SK-N-SH treated with all-trans-retinoic acid at 6 μM for 48 hours (cell line): ENCODE measurements around the gene MTMR3.

ENCODE experiments used
- ATAC-seq: fragments of 200-7000 bp; cut with Tn5 transposase; 3 replicates; pipeline ENCODE4 v1.9.1; 2020; ENCODE audit warnings: mild to moderate bottlenecking, moderate library complexity
- ARNTL ChIP-seq: fragments of 450-650 bp; formaldehyde crosslinking; IDR thresholded peaks from 2 replicates; pipeline ENCODE4 v1.5.0; 2020; ENCODE audit warnings: low read depth, mild to moderate bottlenecking, moderate library complexity, borderline replicate concordance
- BACH2 ChIP-seq: fragments of 250-450 bp; sonication (Bioruptor Pico); IDR thresholded peaks from 2 replicates; pipeline ENCODE4 v1.9.0; 2021; ENCODE audit warnings: mild to moderate bottlenecking, borderline replicate concordance
- CREB5 ChIP-seq: fragments of 250-450 bp; sonication (Bioruptor Pico); IDR thresholded peaks from 2 replicates; pipeline ENCODE4 v1.5.1; 2020; ENCODE audit warnings: low read depth, mild to moderate bottlenecking, moderate library complexity
- CSDC2 ChIP-seq: fragments of 250-450 bp; sonication (Bioruptor Pico); IDR thresholded peaks from 2 replicates; pipeline ENCODE4 v1.5.0; 2020; ENCODE audit warnings: mild to moderate bottlenecking, moderate library complexity
- ESRRG ChIP-seq: fragments of 250-450 bp; sonication (Bioruptor Pico); IDR thresholded peaks from 2 replicates; pipeline ENCODE4 v1.6.1; 2021; ENCODE audit warnings: mild to moderate bottlenecking
- GLIS3 ChIP-seq: fragments of 250-450 bp; sonication (Bioruptor Pico); IDR thresholded peaks from 2 replicates; pipeline ENCODE4 v1.5.0; 2020; ENCODE audit warnings: mild to moderate bottlenecking, moderate library complexity
- OSR1 ChIP-seq: fragments of 250-450 bp; sonication (Bioruptor Pico); IDR thresholded peaks from 2 replicates; pipeline ENCODE4 v1.8.0; 2022; ENCODE audit warnings: moderate library complexity, mild to moderate bottlenecking, inconsistent platforms
- PATZ1 ChIP-seq: fragments of 250-450 bp; sonication (Bioruptor Pico); IDR thresholded peaks from 2 replicates; pipeline ENCODE4 v1.8.0; 2020; ENCODE audit warnings: mild to moderate bottlenecking, moderate library complexity, borderline replicate concordance
- POU6F1 ChIP-seq: fragments of 250-450 bp; sonication (Bioruptor Pico); IDR thresholded peaks from 2 replicates; pipeline ENCODE4 v1.8.0; 2021; ENCODE audit warnings: low read depth, mild to moderate bottlenecking, moderate library complexity, borderline replicate concordance
- PPARA ChIP-seq: fragments of 250-450 bp; sonication (Bioruptor Pico); IDR thresholded peaks from 2 replicates; pipeline ENCODE4 v1.5.0; 2020; ENCODE audit warnings: mild to moderate bottlenecking, borderline replicate concordance
- RARB ChIP-seq: fragments of 250-450 bp; sonication (Bioruptor Pico); IDR thresholded peaks from 2 replicates; pipeline ENCODE4 v1.8.0; 2021; ENCODE audit warnings: mild to moderate bottlenecking, moderate library complexity
- TCF4 ChIP-seq: fragments of 250-450 bp; sonication (Bioruptor Pico); IDR thresholded peaks from 2 replicates; pipeline ENCODE4 v1.8.0; 2021; ENCODE audit warnings: mild to moderate bottlenecking, moderate library complexity, borderline replicate concordance
- TOX ChIP-seq: fragments of 250-450 bp; sonication (Bioruptor Pico); IDR thresholded peaks from 2 replicates; pipeline ENCODE4 v1.8.0; 2021; ENCODE audit warnings: mild to moderate bottlenecking, moderate library complexity, borderline replicate concordance
- ZFP3 ChIP-seq: fragments of 250-450 bp; sonication (Bioruptor Pico); IDR thresholded peaks from 2 replicates; pipeline ENCODE4 v1.5.0; 2020; ENCODE audit warnings: mild to moderate bottlenecking, moderate library complexity
- ZFP30 ChIP-seq: fragments of 450-650 bp; formaldehyde crosslinking; IDR thresholded peaks from 2 replicates; pipeline ENCODE4 v1.5.0; 2022; ENCODE audit warnings: mild to moderate bottlenecking, moderate library complexity
- ZNF565 ChIP-seq: fragments of 450-650 bp; formaldehyde crosslinking; conservative IDR thresholded peaks from 2 replicates; pipeline ENCODE4 v1.5.0; 2020; ENCODE audit warnings: low read depth, mild to moderate bottlenecking, moderate library complexity
- ZNF70 ChIP-seq: fragments of 450-650 bp; formaldehyde crosslinking; IDR thresholded peaks from 2 replicates; pipeline ENCODE4 v1.5.0; 2020; ENCODE audit warnings: mild to moderate bottlenecking, moderate library complexity
- ZNF8 ChIP-seq: fragments of 450-650 bp; formaldehyde crosslinking; IDR thresholded peaks from 2 replicates; pipeline ENCODE4 v1.5.0; 2020; ENCODE audit warnings: mild to moderate bottlenecking, moderate library complexity
- TF ChIP-seq, protein P1 (sequence below): fragments of 250-450 bp; sonication (Bioruptor Pico); IDR thresholded peaks from 2 replicates; pipeline ENCODE4 v1.5.1; 2021; ENCODE audit warnings: mild to moderate bottlenecking, moderate library complexity

MTMR3 gene

DNA sequence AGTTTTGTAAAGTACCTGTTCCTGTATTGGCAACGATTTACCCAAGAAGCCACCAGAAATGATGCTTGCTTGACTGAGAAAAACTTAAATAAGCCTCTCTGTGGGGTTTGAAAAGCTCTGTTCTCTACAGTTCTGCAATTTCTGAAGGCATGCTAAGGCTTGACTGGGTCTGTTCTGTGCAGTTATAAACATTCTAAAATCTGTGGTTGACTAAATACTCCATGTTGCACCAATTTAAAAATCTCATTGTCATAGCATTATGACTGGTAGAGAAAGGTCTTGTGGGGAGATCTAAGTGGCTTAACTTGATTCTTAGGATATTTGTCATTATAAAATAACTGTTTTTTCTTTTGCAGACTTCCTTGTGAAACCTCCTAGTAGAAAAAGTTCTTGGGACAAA, 73.7 kb downstream of the MTMR3 start:
- no peak for TF ChIP-seq ZNF8
- TF ChIP-seq BACH2 (CRISPR knock-in tag): no peak
- TF ChIP-seq PATZ1 (CRISPR knock-in tag): no peak
- no peak for TF ChIP-seq CREB5 (CRISPR knock-in tag)
- TF ChIP-seq POU6F1 (CRISPR knock-in tag): no peak
- no peak for TF ChIP-seq TOX (CRISPR knock-in tag)
- TF ChIP-seq, protein P1, sequence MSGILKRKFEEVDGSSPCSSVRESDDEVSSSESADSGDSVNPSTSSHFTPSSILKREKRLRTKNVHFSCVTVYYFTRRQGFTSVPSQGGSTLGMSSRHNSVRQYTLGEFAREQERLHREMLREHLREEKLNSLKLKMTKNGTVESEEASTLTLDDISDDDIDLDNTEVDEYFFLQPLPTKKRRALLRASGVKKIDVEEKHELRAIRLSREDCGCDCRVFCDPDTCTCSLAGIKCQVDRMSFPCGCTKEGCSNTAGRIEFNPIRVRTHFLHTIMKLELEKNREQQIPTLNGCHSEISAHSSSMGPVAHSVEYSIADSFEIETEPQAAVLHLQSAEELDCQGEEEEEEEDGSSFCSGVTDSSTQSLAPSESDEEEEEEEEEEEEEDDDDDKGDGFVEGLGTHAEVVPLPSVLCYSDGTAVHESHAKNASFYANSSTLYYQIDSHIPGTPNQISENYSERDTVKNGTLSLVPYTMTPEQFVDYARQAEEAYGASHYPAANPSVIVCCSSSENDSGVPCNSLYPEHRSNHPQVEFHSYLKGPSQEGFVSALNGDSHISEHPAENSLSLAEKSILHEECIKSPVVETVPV (CRISPR knock-in tag): no peak
- TF ChIP-seq ARNTL (CRISPR knock-in tag): no peak
- TF ChIP-seq CSDC2: no peak
- no peak for TF ChIP-seq ZNF565 (CRISPR knock-in tag)
- TF ChIP-seq TCF4: no peak
- TF ChIP-seq ZFP30: no peak
- no peak for ATAC-seq

GRCh38 chr22:29958170-29958569, 75.2 kb downstream of the MTMR3 start:
- TF ChIP-seq GLIS3 (CRISPR knock-in tag): no peak
- no peak for TF ChIP-seq TCF4
- TF ChIP-seq ZFP3 (CRISPR knock-in tag): no peak
- TF ChIP-seq ZNF70 (CRISPR knock-in tag): no peak
- no peak for TF ChIP-seq RARB (CRISPR knock-in tag)
- TF ChIP-seq PATZ1 (CRISPR knock-in tag): no peak
- TF ChIP-seq PPARA (CRISPR knock-in tag): no peak
- no peak for ATAC-seq

DNA sequence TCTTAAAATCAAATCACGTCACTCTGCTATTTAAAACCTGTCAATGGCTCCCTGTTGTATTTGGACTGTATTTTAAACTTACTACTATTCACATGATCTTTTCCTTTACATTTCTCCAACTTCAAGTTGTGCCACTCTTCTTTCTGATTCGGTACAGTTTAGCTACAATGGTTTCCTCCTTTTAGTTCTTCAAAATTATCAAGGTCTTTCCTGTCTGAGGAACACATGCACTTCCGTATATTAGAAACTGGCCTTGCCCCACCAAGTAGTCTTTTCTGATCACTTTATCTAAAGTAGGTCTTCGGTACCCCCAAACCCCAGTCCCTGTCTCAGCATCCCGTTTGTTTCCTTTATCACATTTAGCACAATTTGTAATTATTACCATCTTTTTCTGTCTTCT, 81.8 kb downstream of the MTMR3 start:
- TF ChIP-seq ESRRG (no peak), PPARA (CRISPR knock-in tag) (no peak), ARNTL (CRISPR knock-in tag) (no peak), ZNF565 (CRISPR knock-in tag) (no peak), TOX (CRISPR knock-in tag) (no peak), OSR1 (CRISPR knock-in tag) (no peak), ZNF70 (CRISPR knock-in tag) (no peak), ZNF8 (no peak), POU6F1 (CRISPR knock-in tag) (no peak), CSDC2 (no peak)
- no peak for ATAC-seq
